NCI-H524 (cell line): ENCODE measurements around the gene LDLRAD4.

Experiments used
- DNase-seq, 2 experiments: peaks; one replicate each; lab custom pipeline; 2025; lab: John Stamatoyannopoulos, UW

The LDLRAD4 gene

GRCh38 chr18:13306583-13306982 is 88.0 kb downstream of the LDLRAD4 start:
- DNase-seq, result no peak

GRCh38 chr18:13308369-13308768 is 89.8 kb downstream of the LDLRAD4 start:
- DNase-seq, result no peak

- DNase-seq, result no peak
Observed at GRCh38 chr18:13309031-13309747, 90.6 kb downstream of the LDLRAD4 start.

GRCh38 chr18:13309748-13310670 is 91.4 kb downstream of the LDLRAD4 start:
- DNase-seq, result no peak

GRCh38 chr18:13311193-13311592 is 92.6 kb downstream of the LDLRAD4 start:
- DNase-seq, result no peak

GRCh38 chr18:13312515-13312914 is 94.0 kb downstream of the LDLRAD4 start:
- DNase-seq, result no peak

- no peak for DNase-seq
Observed at GRCh38 chr18:13313006-13313686, 94.6 kb downstream of the LDLRAD4 start.

- no peak for DNase-seq
Observed at GRCh38 chr18:13315000-13315399, 96.4 kb downstream of the LDLRAD4 start.

- no peak for DNase-seq
Observed at GRCh38 chr18:13316063-13316462, 97.5 kb downstream of the LDLRAD4 start.

- no peak for DNase-seq
Observed at GRCh38 chr18:13317801-13318200, 99.2 kb downstream of the LDLRAD4 start.

GRCh38 chr18:13318731-13319501 is 100.4 kb downstream of the LDLRAD4 start:
- DNase-seq, result no peak

- DNase-seq, result no peak
Observed at GRCh38 chr18:13319629-13320028, 101.1 kb downstream of the LDLRAD4 start.

GRCh38 chr18:13320096-13320495 is 101.5 kb downstream of the LDLRAD4 start:
- DNase-seq, result no peak

GRCh38 chr18:13320891-13321425 is 102.4 kb downstream of the LDLRAD4 start:
- no peak for DNase-seq

- DNase-seq, result no peak
Observed at GRCh38 chr18:13321923-13322322, 103.4 kb downstream of the LDLRAD4 start.

GRCh38 chr18:13323186-13323585 is 104.6 kb downstream of the LDLRAD4 start:
- DNase-seq, result no peak

- DNase-seq, result no peak
Observed at GRCh38 chr18:13324880-13325279, 106.3 kb downstream of the LDLRAD4 start.

- DNase-seq, result no peak
Observed at GRCh38 chr18:13328213-13328612, 109.7 kb downstream of the LDLRAD4 start.

- DNase-seq, result no peak
Observed at GRCh38 chr18:13330996-13331395, 112.4 kb downstream of the LDLRAD4 start.

- no peak for DNase-seq
Observed at GRCh38 chr18:13331846-13332245, 113.3 kb downstream of the LDLRAD4 start.

GRCh38 chr18:13332874-13333273 is 114.3 kb downstream of the LDLRAD4 start:
- no peak for DNase-seq

GRCh38 chr18:13335903-13336302 is 117.3 kb downstream of the LDLRAD4 start:
- DNase-seq, result no peak
